HCT116 (cell line): Measurements from ENCODE around the gene SPACA4. TPM values are rescaled to one million over a fixed set of nuclear protein-coding genes. Genes with fewer than 3 reads are reported as not detected.
A peak's percentile ranks its signal among the peaks of the same experiment; 100 is the strongest.

Experiments used
- ATAC-seq: fragments of 200-7000 bp; cut with Tn5 transposase; 2 replicates; pipeline ENCODE4 v1.9.1; 2020; ENCODE audit warnings: mild to moderate bottlenecking, moderate library complexity
- BruUV-seq: library from RNA; stranded (reverse); fragments of 400-500 nt; replicated peaks from 2 replicates; lab custom pipeline; 2021; lab: Mats Ljungman, UMichigan
- CTCF ChIA-PET: fragments of 300-600 bp; sonication (Branson Sonifier 250); formaldehyde crosslinking; loops from one replicate; lab custom pipeline; 2021; ENCODE audit warnings: antibody characterized with exemption; lab: Charles Lee
- POLR2A ChIA-PET: fragments of 300-600, 350-600 bp; sonication (Branson Sonifier 250); formaldehyde crosslinking; loops from one replicate; lab custom pipeline; 2021; ENCODE audit warnings: antibody characterized with exemption; lab: Charles Lee
- RAD21 ChIA-PET, 2 experiments: fragments of 300-600 bp; sonication (Branson Sonifier 250); formaldehyde crosslinking; loops; one replicate each; lab custom pipeline; 2023; ENCODE audit warnings: low total read pairs in 2 of 2; ENCODE audit not compliant: uncharacterized antibody in 2 of 2, unreplicated experiment in 2 of 2, low non-redundant PET in 1 of 2; lab: Charles Lee
- DNase-seq: peaks from one replicate; pipeline ENCODE4 v3.0.0-alpha.2; 2010; ENCODE audit warnings: low read depth, low spot score
- H2AFZ ChIP-seq: fragments of 200-600 bp; shearing (Covaris generic), sonication (generic); 2 replicates; pipeline ENCODE4 v1.6.1; 2017; ENCODE audit warnings: low read depth, mixed run types, mixed read lengths, antibody characterized with exemption, low read length; ENCODE audit not compliant: poor library complexity, severe bottlenecking
- H3K27ac ChIP-seq: 2 replicates; pipeline ENCODE4 v1.5.1; 2012; ENCODE audit warnings: low read depth, low read length
- H3K27me3 ChIP-seq: fragments of 200-600 bp; sonication (generic); 2 replicates; pipeline ENCODE4 v1.6.1; 2016; ENCODE audit warnings: mixed run types, low read length, mixed read lengths; ENCODE audit not compliant: insufficient read depth
- H3K36me3 ChIP-seq, 2 experiments: fragments of 200-500 bp in 1 of 2; fragments of 200-600 bp in 1 of 2; sonication (Bioruptor generic) in 1 of 2; sonication (generic) in 1 of 2; 2 replicates each; pipeline versions ENCODE4 v1.5.1 to v1.6.1; 2014 to 2016; ENCODE audit warnings: low read length in 2 of 2, inconsistent platforms in 1 of 2, mixed read lengths in 1 of 2, mixed run types in 1 of 2; ENCODE audit not compliant: insufficient read depth in 2 of 2, control insufficient read depth in 1 of 2
- H3K4me1 ChIP-seq, 2 experiments: fragments of 200-600 bp in 1 of 2; sonication (generic) in 1 of 2; 2 replicates each; pipeline versions ENCODE4 v1.5.1 to v1.6.1; 2012 to 2017; ENCODE audit warnings: low read length in 2 of 2, inconsistent platforms in 1 of 2, mild to moderate bottlenecking in 1 of 2, mixed read lengths in 1 of 2, mixed run types in 1 of 2, moderate library complexity in 1 of 2; ENCODE audit not compliant: insufficient read depth in 2 of 2, control insufficient read depth in 1 of 2
- H3K4me2 ChIP-seq: fragments of 200-600 bp; sonication (generic); 2 replicates; pipeline ENCODE4 v1.6.1; 2017; ENCODE audit warnings: mixed run types, low read length, mixed read lengths
- H3K4me3 ChIP-seq, 2 experiments: fragments of 200-600 bp in 1 of 2; sonication (generic) in 1 of 2; replicated peaks in 1 of 2; 2 replicates each; pipeline ENCODE4 v1.5.1; 2011 to 2016; ENCODE audit warnings: low read length in 2 of 2, control low read depth in 1 of 2, low read depth in 1 of 2, mild to moderate bottlenecking in 1 of 2, mixed read lengths in 1 of 2, mixed run types in 1 of 2
- H3K79me2 ChIP-seq: fragments of 200-600 bp; sonication (generic); 2 replicates; pipeline ENCODE4 v1.6.1; 2017; ENCODE audit warnings: mild to moderate bottlenecking, mixed run types, low read length, moderate library complexity, mixed read lengths; ENCODE audit not compliant: insufficient read depth
- H3K9ac ChIP-seq: fragments of 200-600 bp; sonication (generic); 2 replicates; pipeline ENCODE4 v1.6.1; 2016; ENCODE audit warnings: low read length, mixed read lengths
- H3K9me2 ChIP-seq: fragments of 200-600 bp; sonication (generic), shearing (Covaris generic); 2 replicates; pipeline ENCODE4 v1.6.1; 2017; ENCODE audit warnings: mixed run types, mild to moderate bottlenecking, moderate library complexity; ENCODE audit not compliant: insufficient read depth
- H3K9me3 ChIP-seq, 2 experiments: fragments of 200-500 bp in 1 of 2; fragments of 200-600 bp in 1 of 2; sonication (Bioruptor generic) in 1 of 2; sonication (generic) in 1 of 2; 2 replicates each; pipeline ENCODE4 v1.6.1; 2014 to 2017; ENCODE audit warnings: low read length in 2 of 2, mixed read lengths in 2 of 2, inconsistent platforms in 1 of 2, low read depth in 1 of 2, mild to moderate bottlenecking in 1 of 2, mixed run types in 1 of 2, moderate library complexity in 1 of 2; ENCODE audit not compliant: control insufficient read depth in 1 of 2, insufficient read depth in 1 of 2
- H4K20me1 ChIP-seq: fragments of 200-600 bp; sonication (generic), shearing (Covaris generic); 2 replicates; pipeline ENCODE4 v1.6.1; 2017; ENCODE audit warnings: mixed run types, mild to moderate bottlenecking, moderate library complexity; ENCODE audit not compliant: insufficient read depth
- ATF3 ChIP-seq: IDR thresholded peaks from 2 replicates; pipeline ENCODE4 v1.6.1; 2012
- CTCF ChIP-seq, 3 experiments: fragments of 200-600 bp in 1 of 3; sonication (generic) in 1 of 3; IDR thresholded peaks in 2 of 3; conservative IDR thresholded peaks in 1 of 3; 2 replicates each; pipeline ENCODE4 v1.5.1; 2012 to 2017; ENCODE audit warnings: low read depth in 2 of 3, low read length in 2 of 3, antibody characterized with exemption in 1 of 3, borderline replicate concordance in 1 of 3, control low read depth in 1 of 3, mild to moderate bottlenecking in 1 of 3, mixed read lengths in 1 of 3, mixed run types in 1 of 3, moderate library complexity in 1 of 3; ENCODE audit not compliant: insufficient read depth in 1 of 3
- ELF1 ChIP-seq: IDR thresholded peaks from 2 replicates; pipeline ENCODE4 v1.6.1; 2012; ENCODE audit warnings: low read depth, borderline replicate concordance
- JUND ChIP-seq: IDR thresholded peaks from 2 replicates; pipeline ENCODE4 v1.6.1; 2012
- MAX ChIP-seq: IDR thresholded peaks from 2 replicates; pipeline ENCODE4 v1.6.1; 2012
- POLR2A ChIP-seq: IDR thresholded peaks from 2 replicates; pipeline ENCODE4 v1.7.0; 2011; ENCODE audit warnings: borderline replicate concordance; ENCODE audit not compliant: insufficient read depth, insufficient read length; ENCODE audit errors: extremely low read depth
- POLR2AphosphoS5 ChIP-seq: IDR thresholded peaks from 2 replicates; pipeline ENCODE4 v1.6.1; 2011; ENCODE audit warnings: mild to moderate bottlenecking, low read depth, low read length, moderate library complexity
- TCF7L2 ChIP-seq: IDR thresholded peaks from 2 replicates; pipeline ENCODE4 v1.7.0; 2011; ENCODE audit warnings: borderline replicate concordance, inconsistent platforms; ENCODE audit not compliant: insufficient read depth, insufficient read length; ENCODE audit errors: extremely low read depth
- intact Hi-C: fragments of 100-400 bp; cut with micrococcal nuclease; formaldehyde crosslinking; loops from 2 replicates; pipeline ENCODE4 v1.10.0; 2022
- total RNA-seq: library from RNA; stranded (reverse); gene quantifications from one replicate; pipeline ENCODE4 v1.2.1, GENCODE V29; 2021; ENCODE audit not compliant: unreplicated experiment

Gene SPACA4
- total RNA-seq, 1 experiment from 2014 or later: not detected

- Histone ChIP-seq H3K9me2 (no peaks in the 10 kb centered on the region), H3K4me2 (peak overlapping the region; percentile 93), H3K36me3 (no peaks in the 10 kb centered on the region), H4K20me1 (no peaks in the 10 kb centered on the region), H3K27me3 (no peaks in the 10 kb centered on the region), H3K9ac (peak overlapping the region; percentile 96), H3K4me3 (peak overlapping the region; percentile 57 to 83), H3K4me1 (peaks cover 22 to 61% of the 10 kb centered on the region in 2 experiments), H3K9me3 (no peaks in the 10 kb centered on the region), H2AFZ (no peak overlapping the region), H3K79me2 (peaks cover 17% of the 10 kb centered on the region)
- ChIA-PET POLR2A (interaction anchor here (0.7 to 2.3 kb wide), 4 partner anchors 8 to 22 kb away, joined by 3 to 16 read pairs (median 8); partner anchors contain the start of genes CA11, RPL18 and SPHK2), CTCF (interaction anchor here (0.6 kb wide), 1 partner anchor 8 kb away, joined by 5 read pairs; the partner anchor contains the start of gene CA11)
- peak; percentile 52 for ATAC-seq
- no TSS peak for BruUV-seq
- peak; percentile 72 for TF ChIP-seq POLR2AphosphoS5
- TF ChIP-seq CTCF (IDR thresholded peaks at IDR 0.05 in 2 of 3, conservative IDR thresholded peaks at IDR 0.05 in 1 of 3; ENCODE audit: borderline replicate concordance in 1 of 3, insufficient read depth in 1 of 3, low read depth in 2 of 3, low read length in 2 of 3): peak in 2 of 3 experiments; percentile 16 to 25; a peak in 2 of 6 replicates
- peak; percentile 51 for TF ChIP-seq POLR2A
- no peak for TF ChIP-seq ELF1
- TF ChIP-seq ATF3: no peak
- peak; percentile 79 for TF ChIP-seq TCF7L2
- no peak for TF ChIP-seq JUND
- no peak for TF ChIP-seq MAX
- TF ChIP-seq, all 23 proteins: peak for 4
- DNase-seq: peak; percentile 98
- peak overlapping the region; percentile 95 for H3K27ac ChIP-seq
- intact Hi-C loops: no loop called here
- RAD21 ChIA-PET: no interaction called here
These were observed 31.6 kb downstream of the SPACA4 start for GRCh38 chr19:48637948-48638830.
